Sciatic nerve (tissue), 2 donors: Measurements from ENCODE around the gene TMEM9B. TPM values are rescaled to one million over a fixed set of nuclear protein-coding genes. Genes with fewer than 3 reads are reported as not detected.
"Not testable (repeated sequence)": the region's sequence is repeated elsewhere in the genome, so short reads cannot be mapped to it uniquely, and the experiment has no call there.

Experiments used
- ATAC-seq: fragments of 200-7000 bp; cut with Tn5 transposase; one replicate; pipeline ENCODE4 v1.9.1; 2020; ENCODE audit warnings: mild to moderate bottlenecking, moderate library complexity
- DNase-seq: peaks from one replicate; pipeline ENCODE4 v3.0.0-alpha.2; 2020; ENCODE audit warnings: low spot score
- intact Hi-C: fragments of 100-400 bp; cut with DNase I; formaldehyde crosslinking; loops from one replicate; pipeline ENCODE4 v1.14.2; 2022
- total RNA-seq: library from RNA; stranded (reverse); fragmentation: NEBNext Ultra II Directional; extraction: Animal tissue kit (Norgen Biotek cat#: 25700); gene quantifications from one replicate; pipeline ENCODE4 v1.2.1, GENCODE V29; 2021
- donor health status: DM: no; HTN: no; CAD: no.
- donor health status: DM: no; HTN: no; CAD: no.

The TMEM9B gene
- total RNA-seq, 1 donor from 2014 or later = 44.0 TPM

DNA sequence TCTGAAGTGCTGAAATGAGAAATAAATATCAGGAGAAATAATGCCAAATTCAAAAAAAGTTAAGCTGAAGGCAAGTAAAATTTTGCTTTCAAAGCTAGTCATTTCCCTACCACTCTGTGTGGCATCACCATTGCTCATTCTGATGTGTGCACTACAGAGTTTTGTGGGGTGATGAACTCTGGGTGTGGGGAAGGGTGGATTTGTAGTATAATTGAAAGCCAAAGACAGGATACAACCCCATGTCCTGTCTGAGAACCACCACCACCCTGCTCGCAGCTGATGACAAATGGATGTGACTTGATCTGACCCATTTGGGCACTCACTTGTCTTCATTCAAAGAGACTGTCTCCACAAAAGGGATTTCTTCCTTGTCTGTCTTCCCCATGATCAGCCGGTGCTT, 19.3 kb upstream of the TMEM9B start:
- intact Hi-C loops = no loop called here
- ATAC-seq (no peak), DNase-seq (no peak)

DNA sequence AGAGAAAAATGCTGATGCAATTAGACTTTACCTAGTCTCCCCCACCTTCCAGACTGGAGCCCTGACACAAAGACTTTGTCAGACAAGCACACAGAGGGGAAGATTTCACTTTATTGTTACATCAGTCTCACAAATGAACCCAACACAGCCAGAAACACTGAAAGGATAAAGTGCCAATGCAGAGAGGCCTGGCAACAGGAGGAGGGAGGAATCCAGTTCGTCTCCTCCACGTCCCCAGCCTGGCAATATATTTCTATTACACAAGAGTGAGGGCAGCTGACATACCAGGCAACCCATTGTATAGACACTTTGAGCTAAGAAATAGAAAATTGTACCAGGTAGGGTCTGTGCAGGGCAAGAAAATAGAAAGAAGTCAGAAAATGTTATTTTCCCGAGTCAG, 16.2 kb upstream of the TMEM9B start:
- ATAC-seq (no peak), DNase-seq (no peak)
- intact Hi-C loops = no loop called here

DNA sequence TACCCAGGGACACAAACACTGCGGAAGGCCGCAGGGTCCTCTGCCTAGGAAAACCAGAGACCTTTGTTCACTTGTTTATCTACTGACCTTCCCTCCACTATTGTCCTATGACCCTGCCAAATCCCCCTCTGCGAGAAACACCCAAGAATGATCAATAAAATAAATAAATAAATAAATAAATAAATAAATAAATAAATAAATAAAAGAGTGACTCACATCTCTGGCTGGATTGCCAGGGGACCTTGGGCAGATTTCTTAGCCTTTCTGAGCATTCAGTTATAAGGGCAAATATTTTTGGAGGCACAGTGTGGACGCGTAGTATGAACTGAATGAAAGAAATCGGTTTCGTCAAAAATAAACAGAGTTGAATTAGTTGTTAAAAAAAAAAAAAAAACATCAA, 15.1 kb upstream of the TMEM9B start:
- intact Hi-C loops, ATAC-seq: not testable (repeated sequence)

DNA sequence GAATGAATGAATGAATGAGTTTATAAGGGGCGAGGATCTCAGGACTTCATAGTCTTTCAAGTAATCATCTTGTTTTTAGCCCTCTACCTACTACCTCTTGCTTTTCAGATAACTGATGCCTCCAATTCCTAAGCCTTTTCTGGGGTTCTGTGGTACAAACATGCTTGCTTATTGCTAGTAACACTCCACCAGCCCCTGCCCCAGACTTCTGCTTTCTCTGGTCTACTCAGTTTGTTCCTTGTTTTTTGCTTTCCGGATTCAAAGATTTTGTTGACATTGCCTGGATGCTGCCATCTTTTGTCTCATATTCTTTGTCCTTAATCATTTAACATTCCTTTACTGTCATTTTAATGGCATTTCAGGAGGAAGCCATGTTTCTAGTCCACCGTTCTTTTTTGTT, 8.9 kb upstream of the TMEM9B start:
- intact Hi-C loops = no loop called here
- no peak for DNase-seq

More for the DNA sequence above, 15.1 kb upstream of the TMEM9B start:
- not testable (repeated sequence) for DNase-seq

DNA sequence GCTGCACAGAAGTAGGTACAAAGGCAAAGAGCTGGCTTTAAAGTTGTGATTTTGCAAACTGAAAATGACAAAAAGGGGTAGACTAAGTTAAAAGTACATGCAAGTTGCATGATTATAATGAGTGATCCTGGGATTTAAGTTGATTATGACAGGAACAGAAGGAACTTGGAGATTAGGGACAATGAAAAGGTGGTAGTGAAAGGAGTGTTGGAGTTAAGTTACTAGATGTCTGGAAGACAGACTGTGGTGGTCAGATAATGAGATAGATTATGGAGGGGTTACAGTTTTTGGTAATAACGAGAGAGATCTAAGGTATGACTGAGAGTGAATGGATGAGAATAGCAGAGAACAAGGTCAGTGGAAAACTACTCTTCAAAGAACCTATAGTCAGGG, 7.7 kb upstream of the TMEM9B start:
- DNase-seq (no peak), ATAC-seq (no peak)
- intact Hi-C loops = no loop called here

More for the DNA sequence above, 8.9 kb upstream of the TMEM9B start:
- ATAC-seq = no peak

DNA sequence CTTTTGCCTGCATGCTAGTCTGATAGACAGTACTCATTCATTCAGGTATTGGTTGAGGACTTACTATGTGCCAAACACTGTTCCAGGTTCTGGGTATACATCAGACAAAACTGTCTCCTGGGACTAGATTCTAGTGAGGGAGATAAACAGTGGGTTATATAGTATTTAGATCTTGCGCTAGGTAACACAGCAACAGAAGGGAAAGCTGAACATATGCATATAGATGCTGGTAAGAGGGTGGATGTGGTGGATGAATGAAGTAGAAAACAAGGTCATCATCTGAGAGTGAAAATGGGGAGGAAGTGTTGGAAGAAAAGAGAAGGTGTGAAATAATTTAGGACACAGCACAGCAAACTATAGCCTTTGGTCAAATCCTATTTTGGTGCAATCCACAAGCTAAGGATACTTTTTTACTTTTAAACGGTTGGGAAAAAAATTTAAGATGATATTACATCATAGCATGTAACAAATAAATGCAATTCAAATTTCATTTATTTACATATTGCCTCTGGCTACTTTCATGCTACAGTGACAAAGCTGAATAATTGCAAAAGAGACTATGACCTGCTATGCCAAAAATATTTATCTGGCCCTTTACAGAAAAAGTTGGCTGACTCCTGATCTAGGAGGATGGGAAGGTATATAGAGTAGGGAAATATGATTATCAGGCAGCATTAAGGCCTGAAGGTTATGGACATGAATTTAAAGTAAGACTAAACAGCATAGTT, 7.1 kb upstream of the TMEM9B start:
- ATAC-seq (no peak), DNase-seq (no peak)
- intact Hi-C loops = no loop called here

DNA sequence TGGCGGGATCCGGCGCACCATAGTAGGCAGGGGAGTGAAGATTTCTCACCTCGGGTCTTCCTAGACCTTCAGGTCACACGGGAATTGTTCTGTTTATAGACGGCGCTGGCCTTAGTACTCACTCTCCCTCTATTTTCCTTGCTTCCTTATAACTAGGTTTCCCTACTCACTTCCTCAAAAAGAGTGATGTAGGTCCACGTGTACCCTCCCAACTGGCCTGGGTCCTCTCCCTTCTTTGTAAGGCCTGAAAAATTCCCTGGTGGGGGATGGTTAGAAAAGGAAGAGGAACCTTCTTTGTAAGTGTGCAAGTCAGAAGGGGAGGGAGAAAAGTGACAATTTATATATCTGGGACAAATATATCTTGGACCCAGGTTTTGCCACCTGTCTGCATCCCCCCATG, 2.9 kb upstream of the TMEM9B start:
- no peak for DNase-seq
- no peak for ATAC-seq
- intact Hi-C loops = loop anchor here (10.0 kb wide), 1 partner anchor 282 kb away; the partner anchor contains the start of genes RPL27A and TRIM66

DNA sequence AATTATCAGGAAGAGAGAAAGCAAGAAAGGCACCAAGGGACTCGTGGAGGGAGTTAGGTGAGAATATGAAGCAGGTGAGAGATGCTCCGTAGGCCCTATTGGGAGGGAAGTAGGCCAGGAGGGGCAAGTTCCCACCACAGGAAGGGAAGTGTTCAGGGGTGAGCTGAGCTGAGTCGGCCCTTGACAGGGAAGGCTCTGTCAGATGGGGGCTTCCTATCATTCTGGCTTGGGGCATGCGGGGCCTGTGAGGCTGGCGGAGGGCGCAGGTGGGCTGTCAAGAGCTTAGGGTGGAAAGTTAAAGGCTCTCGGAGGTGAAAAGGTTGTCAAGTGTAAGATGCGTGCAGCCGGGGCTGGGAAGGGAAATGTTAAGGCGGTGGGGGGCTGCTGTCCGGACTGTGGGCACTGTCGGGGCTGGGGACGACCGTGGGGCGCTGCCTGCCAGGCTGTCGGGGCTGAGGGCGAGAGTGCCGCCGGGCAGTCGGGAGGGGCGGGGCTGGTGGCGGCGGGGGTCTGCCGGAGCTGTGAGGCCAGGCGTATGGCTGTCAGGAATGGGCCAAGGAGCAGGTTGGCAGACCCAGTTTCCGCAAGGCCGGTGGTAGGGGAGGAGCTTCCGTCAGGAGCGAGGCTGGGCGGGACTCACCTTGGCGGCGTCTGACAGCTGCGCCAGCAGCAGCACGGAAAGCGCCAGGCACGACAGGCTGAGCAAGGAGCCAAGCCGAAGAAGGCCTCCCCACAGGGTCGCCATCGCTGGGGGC, 496 bp downstream of the TMEM9B start:
- ATAC-seq (peak; percentile 42), DNase-seq (peak; percentile 82)
- intact Hi-C loops = loop anchor here (10.0 kb wide), 1 partner anchor 279 kb away; the partner anchor contains the start of genes RPL27A and TRIM66

DNA sequence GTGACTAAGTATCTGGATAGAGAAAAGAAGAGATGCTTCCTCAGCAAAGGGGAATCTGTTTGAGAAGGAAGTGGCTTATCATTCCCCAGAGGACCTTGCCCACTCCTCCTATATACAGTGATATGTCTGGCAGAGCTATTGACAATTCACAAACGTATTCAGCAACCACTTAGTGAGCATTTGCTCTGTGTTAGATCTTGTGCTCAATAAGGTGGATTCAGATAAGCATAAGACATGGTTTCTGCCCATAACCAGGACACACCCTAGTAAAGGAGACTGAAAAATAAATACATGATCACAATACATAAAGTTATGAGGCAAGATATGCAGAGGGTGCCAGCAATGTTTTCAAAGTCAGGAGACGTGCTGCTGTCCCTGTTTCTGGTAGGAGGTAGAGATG, 1.4 kb downstream of the TMEM9B start:
- ATAC-seq (no peak), DNase-seq (no peak)
- intact Hi-C loops = loop anchor here (10.0 kb wide), 1 partner anchor 278 kb away; the partner anchor contains the start of genes RPL27A and TRIM66

DNA sequence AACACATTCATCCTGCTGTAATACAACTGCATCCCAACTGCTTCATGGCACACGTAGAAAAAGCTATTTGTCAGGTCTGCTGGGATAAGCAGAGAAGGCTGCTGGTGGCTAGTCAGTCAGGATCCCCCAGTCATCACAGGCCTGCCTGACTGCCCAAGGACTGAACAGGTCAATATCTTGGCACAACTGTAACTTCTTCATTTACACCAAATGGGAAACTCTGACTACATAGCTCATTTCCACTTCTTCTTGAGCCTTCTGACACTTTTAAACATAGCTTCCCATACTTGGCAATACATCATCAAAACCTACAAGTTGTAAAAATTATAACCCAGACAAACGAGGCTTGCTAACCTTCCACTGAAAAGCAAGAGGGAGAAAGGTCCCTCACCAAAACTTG, 2.8 kb downstream of the TMEM9B start:
- ATAC-seq = no peak

DNA sequence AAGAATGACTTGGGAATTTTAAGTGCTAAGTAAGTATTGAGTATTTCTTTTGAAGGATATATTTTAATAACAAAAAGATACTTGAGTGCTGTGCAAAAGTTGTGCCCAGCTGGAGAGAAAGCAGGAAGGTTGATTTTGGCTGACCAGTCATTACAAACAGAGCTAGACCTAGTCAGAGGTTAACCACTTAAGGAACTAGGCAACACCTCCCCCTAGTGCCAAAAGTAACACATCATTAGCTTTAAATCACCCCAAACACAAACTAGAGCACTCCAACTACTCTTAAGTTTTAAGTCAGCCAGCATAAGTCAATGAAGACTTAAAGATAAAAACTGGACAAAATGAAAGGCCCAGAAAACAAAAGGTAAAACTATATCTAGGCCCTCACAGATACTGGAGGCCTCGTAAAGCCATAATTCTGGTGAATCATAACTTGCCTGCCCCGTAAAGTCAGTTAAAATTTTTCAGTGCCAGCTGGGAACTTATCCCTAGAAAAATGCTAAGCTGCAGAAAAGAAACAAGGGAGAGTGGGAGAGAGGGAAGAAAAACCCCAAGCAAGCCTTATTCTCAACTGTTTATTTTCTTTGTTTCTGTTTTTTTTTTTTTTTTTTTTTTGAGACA, 4.6 kb downstream of the TMEM9B start:
- intact Hi-C loops = loop anchor here (10.0 kb wide), 1 partner anchor 275 kb away; the partner anchor contains the start of genes RPL27A and TRIM66

More for the DNA sequence above, 2.8 kb downstream of the TMEM9B start:
- intact Hi-C loops = loop anchor here (10.0 kb wide), 1 partner anchor 277 kb away; the partner anchor contains the start of genes RPL27A and TRIM66
- no peak for DNase-seq

DNA sequence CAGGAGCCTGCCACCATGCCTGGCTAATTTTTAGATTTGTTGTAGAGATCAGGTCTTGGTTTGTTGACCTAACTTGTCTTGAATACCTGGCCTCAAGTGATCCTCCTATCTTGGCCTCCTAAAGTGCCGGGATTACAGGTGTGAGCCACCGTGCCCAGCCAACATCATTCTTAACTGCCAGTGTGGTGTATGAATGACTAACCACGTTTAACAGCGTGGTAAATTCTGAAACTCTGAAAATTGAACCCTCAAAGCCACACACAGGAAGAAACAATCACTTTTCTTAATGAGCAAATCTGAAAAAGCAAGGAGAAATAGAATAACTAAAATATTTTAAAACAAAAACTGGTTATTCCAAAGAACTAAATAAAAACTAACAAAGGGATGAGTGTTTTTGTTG, 7.4 kb downstream of the TMEM9B start:
- ATAC-seq (no peak), DNase-seq (no peak)
- intact Hi-C loops = no loop called here

More for the DNA sequence above, 4.6 kb downstream of the TMEM9B start:
- DNase-seq (no peak), ATAC-seq (peak; percentile 63)

DNA sequence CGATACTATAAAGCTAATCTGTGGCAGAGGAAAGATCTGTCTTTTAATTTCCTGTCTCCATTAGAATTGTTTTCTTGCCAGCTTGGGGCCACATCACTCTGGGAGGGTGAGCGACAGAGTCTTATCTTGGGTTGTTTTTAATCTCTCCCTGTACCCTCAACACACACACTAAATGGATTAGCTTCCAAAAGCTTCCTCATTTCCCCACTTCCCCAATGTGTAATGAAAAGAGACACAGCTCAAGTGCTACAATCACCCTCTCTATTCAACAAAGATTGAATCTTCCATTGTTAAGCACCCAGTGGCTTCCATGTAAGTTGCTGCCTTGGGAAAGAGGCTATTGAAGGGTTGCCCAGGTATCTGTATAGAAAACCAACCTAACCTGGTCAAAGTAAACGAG, 15.4 kb downstream of the TMEM9B start:
- no peak for ATAC-seq
- intact Hi-C loops = no loop called here
- DNase-seq = no peak

DNA sequence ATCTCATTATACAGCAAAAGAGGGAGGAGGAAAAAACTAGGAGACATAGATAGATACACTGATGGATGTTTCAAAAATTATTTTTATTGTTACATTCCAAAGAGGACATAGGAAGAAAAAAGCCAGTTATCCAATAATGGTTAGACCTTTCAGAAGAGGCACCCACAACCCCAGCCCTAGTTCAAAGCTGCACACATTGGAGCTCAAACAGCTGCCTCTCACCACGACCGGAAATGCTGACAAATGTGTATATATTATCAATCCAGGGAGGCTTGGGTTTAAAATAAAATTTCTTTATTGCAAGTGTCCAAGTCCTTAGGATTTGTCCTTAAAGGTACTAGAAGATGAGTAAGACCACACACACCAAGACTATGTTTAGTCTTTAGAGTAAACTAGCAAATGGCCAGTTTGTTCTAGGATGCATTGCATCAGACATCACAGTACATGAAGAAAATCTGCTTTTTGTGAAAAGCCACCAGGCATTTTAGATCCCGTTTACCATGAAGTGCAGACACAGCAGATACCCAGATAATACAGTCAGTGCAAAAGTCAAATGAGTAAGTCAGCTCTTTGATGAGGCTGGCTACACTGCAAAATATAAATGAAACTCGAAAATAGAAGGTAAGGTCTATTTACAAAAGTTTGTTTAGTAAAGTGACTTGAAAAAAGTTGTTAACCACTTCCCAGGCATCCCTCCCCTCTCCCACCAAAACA, 16.9 kb downstream of the TMEM9B start:
- intact Hi-C loops = no loop called here
- no peak for DNase-seq
- ATAC-seq = no peak

DNA sequence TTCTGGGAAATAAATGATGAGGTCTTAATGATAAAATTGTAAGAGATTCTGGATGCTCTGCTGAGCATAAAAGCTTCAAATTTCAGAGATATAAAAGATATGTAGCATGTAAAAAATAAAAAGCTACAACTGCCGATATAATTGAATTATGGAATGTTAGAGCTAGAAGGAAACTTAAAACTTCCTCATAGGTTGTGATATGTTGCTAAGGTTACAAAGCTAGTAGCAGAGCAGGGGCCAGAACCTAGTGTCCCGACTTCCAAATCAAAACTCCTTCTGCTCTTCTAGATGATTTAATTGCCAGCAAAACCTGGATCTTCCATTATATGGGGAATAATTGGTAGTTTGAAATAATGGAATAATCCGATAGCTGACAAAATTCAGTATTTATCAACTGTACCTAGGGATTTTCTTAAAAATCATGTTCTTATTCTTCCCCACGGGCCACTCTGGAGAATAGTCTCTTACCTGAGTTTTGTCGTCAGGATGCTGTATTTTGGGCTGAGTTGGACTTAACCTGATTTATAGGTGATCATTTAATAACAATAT, 21.6 kb downstream of the TMEM9B start, which contains the start of gene ASCL3:
ASCL3 (minus strand) TSS at position 499 of the 549 bp plus-strand sequence. CDS start 4,855 bp downstream, outside the sequence.
- intact Hi-C loops = no loop called here
- DNase-seq (no peak), ATAC-seq (no peak)

DNA sequence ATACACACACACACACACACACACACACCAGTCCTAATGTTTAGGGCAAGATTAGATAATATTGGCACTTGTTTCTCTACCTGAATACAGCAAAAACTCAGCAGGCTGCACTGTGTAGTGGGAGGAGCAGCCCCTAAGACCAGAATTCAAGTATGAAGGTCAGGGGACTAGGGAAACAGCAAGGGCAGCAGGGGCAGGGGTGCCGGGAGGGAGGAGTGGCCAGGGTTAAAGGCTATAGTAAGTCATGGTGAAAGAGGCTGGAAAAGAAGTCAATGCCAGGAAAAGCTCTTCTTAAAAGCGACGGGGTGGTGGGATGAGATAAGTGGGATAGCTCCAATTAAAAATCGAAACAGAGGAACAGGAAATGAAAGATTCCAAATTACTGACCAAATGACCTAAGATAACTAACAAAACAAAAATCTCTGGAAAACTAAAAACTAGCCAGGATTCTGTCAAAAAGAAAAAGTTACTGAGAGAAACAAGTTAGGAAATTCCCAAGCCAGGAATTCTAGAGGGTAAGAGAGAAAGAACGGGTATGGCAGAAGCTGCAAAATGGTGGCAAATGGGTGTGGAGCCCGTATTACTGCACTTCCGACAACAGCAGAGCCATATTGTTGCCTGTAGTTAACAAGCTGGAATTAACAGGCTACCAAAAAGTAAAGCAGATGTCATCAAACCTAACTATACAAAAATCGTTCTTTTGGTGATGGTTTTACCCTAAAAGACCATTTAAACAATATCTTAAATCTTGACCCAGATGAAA, 22.7 kb downstream of the TMEM9B start:
- ATAC-seq (no peak), DNase-seq (no peak)
- intact Hi-C loops = no loop called here

DNA sequence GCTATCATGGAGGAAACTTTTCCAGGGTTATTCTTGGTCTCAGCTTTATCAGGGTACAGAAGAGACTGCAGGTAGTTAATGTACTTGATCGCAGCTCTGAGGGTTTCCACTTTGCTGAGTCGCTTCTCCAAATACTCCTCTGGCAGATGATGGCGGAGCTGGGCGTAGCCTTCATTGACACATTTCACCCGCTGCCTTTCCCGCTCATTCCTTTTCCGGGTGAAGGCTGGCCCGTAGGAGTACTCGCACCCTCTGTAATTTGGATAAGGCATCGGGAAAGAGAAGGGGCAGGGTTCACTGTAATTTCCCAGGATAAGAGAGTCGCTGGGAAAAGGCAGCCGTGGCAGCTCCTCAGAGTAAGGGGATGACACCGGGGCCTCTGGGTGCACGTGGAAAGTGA, 26.6 kb downstream of the TMEM9B start:
- intact Hi-C loops = no loop called here
- no peak for ATAC-seq
- DNase-seq = no peak

DNA sequence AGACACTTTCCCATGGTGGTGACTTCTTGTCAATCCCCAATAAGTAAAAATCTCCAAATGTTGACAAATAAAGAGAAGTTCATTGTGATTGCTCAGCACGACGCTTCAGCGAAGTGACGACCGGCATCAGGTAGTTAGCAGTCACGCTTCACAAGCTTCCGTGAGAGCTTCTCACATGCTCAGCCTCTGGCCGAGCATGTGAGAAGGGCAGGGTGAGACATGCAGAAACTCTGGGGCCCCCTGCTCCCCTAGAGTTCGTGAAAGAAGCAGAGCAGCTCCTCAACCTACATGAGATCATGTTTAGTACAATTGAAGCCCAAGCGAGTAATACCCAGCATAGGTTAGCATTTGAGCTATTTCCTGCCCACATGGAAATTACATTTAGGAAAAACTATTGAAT, 27.1 kb downstream of the TMEM9B start:
- no peak for DNase-seq
- intact Hi-C loops = no loop called here
- ATAC-seq = no peak
